ENCODE results near the gene NFATC2. TPM values are rescaled to one million over a fixed set of nuclear protein-coding genes. Genes with fewer than 3 reads are reported as not detected.

The NFATC2 gene
- total RNA-seq, 1 experiment from 2014 or later = not detected

DNA sequence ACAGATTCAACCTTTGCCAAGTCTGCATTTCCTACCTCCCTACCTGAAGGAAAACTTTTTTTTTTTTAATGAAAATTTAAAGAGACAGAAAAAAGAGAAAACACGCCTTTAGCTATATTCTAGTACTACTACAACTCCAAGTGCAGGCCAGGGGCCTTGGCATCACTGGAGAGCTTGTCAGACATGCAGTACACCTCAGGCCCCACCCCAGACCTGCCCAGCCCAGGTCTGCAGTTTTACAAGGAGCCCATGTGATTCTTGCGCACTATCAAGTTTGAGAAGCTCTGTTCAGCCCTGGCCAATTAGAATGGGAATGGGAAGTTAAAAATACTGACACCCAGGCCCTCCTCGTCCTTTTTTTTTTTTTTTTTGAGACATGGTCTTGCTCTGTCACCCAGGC lies 85.0 kb downstream of the NFATC2 start:
- DNase-seq (ENCODE audit: low read depth in 1 of 2, low spot score in 2 of 2) = no peak
- H3K27ac ChIP-seq = no peak overlapping the region
- H3K4me3 ChIP-seq = no peak overlapping the region

DNA sequence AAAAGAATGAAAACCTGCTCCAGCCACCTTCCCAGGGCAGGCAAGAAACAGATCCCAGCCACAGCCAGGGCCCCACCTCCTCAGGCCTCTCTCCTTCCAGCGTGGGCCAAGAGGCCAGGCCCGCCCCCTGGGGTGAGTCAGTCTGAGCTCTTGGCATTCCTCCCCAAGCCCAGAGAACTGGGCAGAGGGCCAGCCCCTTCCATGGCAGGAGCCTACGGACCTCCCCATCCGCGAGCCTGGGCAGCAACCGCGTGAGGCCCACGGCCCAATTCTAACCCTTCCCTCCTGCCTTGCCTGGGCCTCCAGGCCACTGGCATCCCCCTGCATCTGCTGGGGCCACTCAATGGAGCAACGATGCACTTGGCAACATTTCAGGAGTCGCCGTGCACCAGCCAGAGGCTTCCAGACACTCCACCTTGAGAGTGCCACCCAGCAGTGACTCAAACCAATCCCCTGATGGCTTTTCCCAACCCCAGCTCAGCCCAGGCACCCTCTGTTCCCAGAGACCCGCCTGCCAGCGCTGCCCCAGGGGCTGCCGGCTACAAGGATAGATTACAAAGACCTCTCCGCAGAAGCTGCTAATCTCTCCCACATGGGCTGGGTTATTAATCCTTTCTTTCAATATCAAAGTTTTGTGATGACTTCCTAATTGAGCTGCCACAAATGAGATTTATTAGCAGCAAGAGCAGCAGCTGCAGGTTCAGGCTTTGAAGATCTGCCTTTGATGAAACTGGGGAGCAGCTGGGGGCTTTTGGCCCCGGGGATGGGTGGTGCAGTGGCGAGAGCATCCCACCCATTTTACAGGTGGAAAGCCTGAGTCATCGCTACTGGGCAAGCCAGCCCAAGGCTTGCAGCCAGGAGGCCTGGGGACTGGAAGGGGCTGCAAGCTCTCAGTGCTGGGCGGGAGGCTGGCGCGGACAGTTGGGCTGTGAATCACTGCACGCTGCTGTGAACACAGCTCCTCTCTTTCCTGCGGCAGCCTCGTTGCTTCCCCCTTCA lies 85.7 kb downstream of the NFATC2 start:
- peak; percentile 97 for DNase-seq (ENCODE audit: low read depth in 1 of 2, low spot score in 2 of 2)
- no peak overlapping the region for H3K27ac ChIP-seq
- no peaks in the 10 kb centered on the region for H3K36me3 ChIP-seq
- H3K4me1 ChIP-seq (replicated peaks) = peaks cover 13% of the 10 kb centered on the region
- no peak overlapping the region for H3K4me3 ChIP-seq
- no peaks in the 10 kb centered on the region for H3K27me3 ChIP-seq (replicated peaks)
- 0 out of 2 replicates have a peak, but pooled peaks cover 6% of the 10 kb centered on the region for H3K9me3 ChIP-seq (replicated peaks)

More for the DNA sequence above, 85.0 kb downstream of the NFATC2 start:
- Histone ChIP-seq H3K36me3 (no peaks in the 10 kb centered on the region), H3K4me1 (replicated peaks) (peaks cover 14% of the 10 kb centered on the region), H3K27me3 (replicated peaks) (no peaks in the 10 kb centered on the region), H3K9me3 (replicated peaks) (0 out of 2 replicates have a peak, but pooled peaks cover 6% of the 10 kb centered on the region)

DNA sequence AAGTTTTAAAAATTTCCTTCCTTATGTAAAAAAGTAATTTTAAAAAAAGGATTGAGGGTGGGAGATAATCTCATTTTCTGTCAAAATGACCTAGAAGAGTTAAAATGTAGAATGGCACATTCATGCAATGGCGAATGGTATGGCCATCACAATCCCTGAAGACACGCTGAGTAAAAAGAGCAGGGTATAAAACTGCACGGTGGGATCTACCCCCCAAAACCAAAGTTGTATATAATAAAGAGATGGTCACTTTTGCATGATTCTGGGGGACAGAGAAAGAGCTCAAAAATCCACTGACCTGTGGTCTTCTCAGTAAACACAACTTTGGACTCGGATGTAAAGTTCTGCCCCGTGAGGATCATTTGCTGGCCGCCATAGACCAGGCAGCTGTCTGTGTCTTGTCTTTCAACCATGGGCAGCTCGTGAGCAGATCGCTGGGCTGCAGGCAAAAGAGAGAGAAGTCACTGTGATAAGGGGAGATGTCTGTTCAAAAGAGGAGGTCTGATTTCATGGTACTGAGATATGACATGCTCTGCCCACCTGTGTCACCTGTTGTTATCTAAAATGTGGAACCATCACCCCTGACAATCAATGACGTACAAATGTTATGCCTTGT lies 88.2 kb downstream of the NFATC2 start:
- Histone ChIP-seq H3K27me3 (replicated peaks) (no peaks in the 10 kb centered on the region), H3K27ac (no peak overlapping the region)

DNA sequence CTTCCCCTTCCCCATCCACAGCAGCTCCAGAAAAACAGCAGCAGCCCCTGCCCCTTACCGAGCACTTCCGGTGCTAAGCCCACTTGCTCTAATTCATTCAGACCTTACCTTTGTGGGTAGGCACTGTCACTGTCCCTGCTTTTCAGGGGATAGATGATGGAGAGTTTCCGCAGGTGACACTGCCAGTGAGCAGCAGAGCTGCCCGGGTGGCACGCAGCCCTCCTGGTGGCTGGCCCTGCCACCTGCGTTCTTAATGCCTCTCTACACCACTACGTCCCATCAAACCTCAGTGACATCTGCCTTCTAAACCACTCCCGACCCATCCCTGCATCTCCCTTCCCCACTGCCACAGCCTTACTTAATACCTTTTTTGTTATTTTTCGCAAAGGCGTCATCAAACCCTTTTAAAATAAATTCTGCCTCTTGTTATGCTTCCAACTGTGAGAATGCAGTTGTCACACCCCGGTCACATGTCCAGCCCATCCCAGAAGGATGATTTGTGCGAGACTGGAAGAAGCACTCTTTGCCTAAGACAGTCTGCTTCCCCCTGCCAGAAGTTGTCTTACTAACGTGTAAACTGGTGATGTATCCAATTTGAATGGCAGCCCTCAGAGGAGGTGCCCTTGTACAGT lies 89.7 kb downstream of the NFATC2 start:
- Histone ChIP-seq H3K36me3 (no peaks in the 10 kb centered on the region), H3K27ac (no peak overlapping the region), H3K4me3 (no peak overlapping the region), H3K9me3 (replicated peaks) (0 out of 2 replicates have a peak, but pooled peaks cover 6% of the 10 kb centered on the region), H3K27me3 (replicated peaks) (no peaks in the 10 kb centered on the region), H3K4me1 (replicated peaks) (peaks cover 16% of the 10 kb centered on the region)
- DNase-seq (ENCODE audit: low read depth in 1 of 2, low spot score in 2 of 2) = no peak

More for the DNA sequence above, 88.2 kb downstream of the NFATC2 start:
- H3K4me3 ChIP-seq = no peak overlapping the region
- H3K4me1 ChIP-seq (replicated peaks) = peaks cover 13% of the 10 kb centered on the region
- no peaks in the 10 kb centered on the region for H3K36me3 ChIP-seq
- 0 out of 2 replicates have a peak, but pooled peaks cover 6% of the 10 kb centered on the region for H3K9me3 ChIP-seq (replicated peaks)
- DNase-seq (ENCODE audit: low read depth in 1 of 2, low spot score in 2 of 2) = no peak

DNA sequence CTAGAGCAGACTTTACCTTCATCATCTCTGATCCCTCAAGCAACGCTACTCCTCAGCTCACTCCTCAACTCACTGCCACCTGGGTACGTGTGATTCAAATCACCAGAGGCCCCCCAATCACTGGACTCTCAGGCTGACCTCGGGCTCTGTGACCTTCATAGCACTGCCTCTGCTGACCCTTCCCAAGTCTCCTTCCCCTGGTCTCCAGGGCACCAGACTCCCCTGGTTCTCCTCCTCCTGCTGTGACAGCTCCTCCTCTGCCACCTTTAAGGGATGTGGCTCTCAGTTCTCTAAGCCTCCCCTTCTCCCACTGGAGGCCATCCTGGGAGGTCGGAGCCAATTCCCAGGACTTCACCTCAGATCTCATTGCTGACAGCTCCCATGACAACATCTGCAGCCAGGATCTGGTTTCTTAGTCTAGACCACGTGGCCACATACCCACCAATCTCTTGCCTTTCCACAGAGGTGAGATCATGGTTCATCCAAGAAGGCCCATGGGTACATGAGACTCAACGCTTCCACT lies 90.4 kb downstream of the NFATC2 start:
- H3K27ac ChIP-seq = no peak overlapping the region
- peaks cover 21% of the 10 kb centered on the region for H3K4me1 ChIP-seq (replicated peaks)

DNA sequence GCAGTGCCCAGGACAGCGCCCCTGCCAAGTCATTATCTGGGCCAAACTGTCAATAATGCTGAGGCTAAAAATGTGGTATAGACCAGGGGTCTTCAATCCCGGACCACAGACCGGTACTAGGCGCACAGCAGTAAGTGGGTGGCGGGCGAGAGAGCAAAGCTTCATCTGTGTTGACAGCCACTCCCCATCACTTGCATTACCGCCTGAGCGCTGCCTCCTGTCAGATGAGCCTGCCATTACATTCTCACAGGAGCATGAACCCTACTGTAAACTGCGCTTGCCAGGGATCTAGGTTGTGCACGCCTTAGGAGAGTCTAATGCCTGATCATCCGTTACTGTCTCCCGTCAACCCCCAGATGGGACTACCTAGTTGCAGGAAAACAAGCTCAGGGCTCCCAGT lies 91.0 kb downstream of the NFATC2 start:
- Histone ChIP-seq H3K27ac (no peak overlapping the region), H3K9me3 (replicated peaks) (0 out of 2 replicates have a peak, but pooled peaks cover 6% of the 10 kb centered on the region), H3K36me3 (no peaks in the 10 kb centered on the region), H3K4me3 (no peak overlapping the region), H3K27me3 (replicated peaks) (no peaks in the 10 kb centered on the region), H3K4me1 (replicated peaks) (peaks cover 21% of the 10 kb centered on the region)
- no peak for DNase-seq (ENCODE audit: low read depth in 1 of 2, low spot score in 2 of 2)

More for the DNA sequence above, 90.4 kb downstream of the NFATC2 start:
- no peak for DNase-seq (ENCODE audit: low read depth in 1 of 2, low spot score in 2 of 2)
- H3K4me3 ChIP-seq = no peak overlapping the region
- 0 out of 2 replicates have a peak, but pooled peaks cover 6% of the 10 kb centered on the region for H3K9me3 ChIP-seq (replicated peaks)
- no peaks in the 10 kb centered on the region for H3K27me3 ChIP-seq (replicated peaks)
- no peaks in the 10 kb centered on the region for H3K36me3 ChIP-seq

DNA sequence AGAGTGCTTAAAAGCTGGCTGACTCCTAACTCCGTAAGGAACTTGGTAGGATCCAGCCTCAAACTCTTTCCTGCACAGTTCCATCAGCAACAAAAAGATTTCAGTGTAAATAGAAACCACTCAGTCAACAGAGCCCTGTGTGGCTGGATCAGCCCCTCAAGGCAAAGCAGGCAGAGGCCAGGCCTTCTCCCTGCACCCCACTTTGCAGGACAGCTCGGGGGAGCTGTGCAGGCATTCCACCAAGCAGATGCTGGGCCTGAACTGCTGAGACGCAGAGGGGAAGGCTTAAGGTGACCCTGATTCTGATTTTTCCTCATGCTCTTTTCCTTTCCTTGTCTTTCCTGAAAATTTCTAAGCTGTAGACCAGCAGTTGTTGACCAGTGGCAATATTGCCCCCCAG lies 91.5 kb downstream of the NFATC2 start:
- H3K36me3 ChIP-seq = no peaks in the 10 kb centered on the region
- no peak overlapping the region for H3K27ac ChIP-seq
- DNase-seq (ENCODE audit: low read depth in 1 of 2, low spot score in 2 of 2) = no peak
- H3K4me3 ChIP-seq = no peak overlapping the region
- H3K4me1 ChIP-seq (replicated peaks) = peaks cover 21% of the 10 kb centered on the region
- H3K9me3 ChIP-seq (replicated peaks) = 0 out of 2 replicates have a peak, but pooled peaks cover 6% of the 10 kb centered on the region
- no peaks in the 10 kb centered on the region for H3K27me3 ChIP-seq (replicated peaks)

DNA sequence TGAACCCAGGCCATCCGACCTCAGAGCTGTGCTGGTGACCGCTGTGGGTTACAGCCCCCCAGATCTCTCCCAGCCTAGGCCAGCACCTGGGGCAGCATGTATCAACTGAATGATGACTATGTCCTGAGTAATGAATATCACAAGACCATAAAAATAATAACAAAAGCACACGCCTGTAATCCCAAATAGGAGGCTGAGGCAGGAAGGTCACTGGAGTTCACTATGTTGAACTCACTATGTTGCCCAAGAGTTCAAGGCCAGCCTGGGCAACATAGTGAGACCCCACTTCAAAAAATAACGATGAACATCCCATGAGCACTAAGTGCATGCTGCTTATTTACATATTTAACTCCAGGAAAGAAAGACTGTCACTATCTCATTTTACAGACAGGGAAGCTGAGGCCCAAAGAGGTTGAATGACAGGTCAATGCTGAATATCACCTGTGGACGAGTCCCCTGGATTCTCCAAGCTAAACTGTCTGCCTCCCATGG lies 92.3 kb downstream of the NFATC2 start:
- Histone ChIP-seq H3K27ac (no peak overlapping the region), H3K36me3 (no peaks in the 10 kb centered on the region)

DNA sequence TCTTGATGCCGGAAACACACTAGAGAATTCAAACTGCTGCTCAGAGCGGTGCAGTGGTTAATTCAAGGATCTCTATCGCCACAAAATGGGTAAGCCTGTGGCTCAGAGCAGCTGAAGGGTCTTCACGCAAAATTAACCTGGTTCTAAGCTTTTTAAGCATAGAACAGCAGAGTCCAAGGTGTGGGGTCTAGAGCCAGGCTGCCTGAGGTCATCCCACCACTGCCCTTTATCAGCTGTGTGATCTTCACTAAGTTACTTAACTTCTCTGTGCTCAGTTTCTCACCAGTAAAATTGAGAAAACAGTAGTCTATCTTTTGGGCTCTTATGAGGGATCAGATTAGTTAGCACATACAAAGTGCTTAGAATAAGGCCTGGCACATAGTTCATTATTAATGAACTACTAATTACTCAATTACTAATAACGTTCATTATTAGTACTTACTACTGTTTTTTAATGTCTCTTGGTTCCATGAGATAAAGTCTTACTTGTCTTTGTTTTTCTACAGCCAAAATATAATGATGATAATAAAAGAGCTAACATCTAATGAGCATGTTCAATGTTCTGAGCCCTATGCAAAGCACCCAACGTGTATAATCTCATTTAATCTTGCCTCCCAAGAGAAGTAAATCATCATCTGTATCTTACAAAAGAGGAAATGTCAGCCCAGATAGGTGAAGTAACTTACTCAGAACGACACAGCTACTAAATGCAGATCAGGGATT lies 92.9 kb downstream of the NFATC2 start:
- DNase-seq (ENCODE audit: low read depth in 1 of 2, low spot score in 2 of 2) = no peak
- Histone ChIP-seq H3K27ac (no peak overlapping the region), H3K27me3 (replicated peaks) (no peaks in the 10 kb centered on the region)

More for the DNA sequence above, 92.3 kb downstream of the NFATC2 start:
- Histone ChIP-seq H3K4me1 (replicated peaks) (peaks cover 25% of the 10 kb centered on the region), H3K9me3 (replicated peaks) (0 out of 2 replicates have a peak, but pooled peaks cover 6% of the 10 kb centered on the region), H3K27me3 (replicated peaks) (no peaks in the 10 kb centered on the region), H3K4me3 (no peak overlapping the region)
- DNase-seq (ENCODE audit: low read depth in 1 of 2, low spot score in 2 of 2) = no peak

DNA sequence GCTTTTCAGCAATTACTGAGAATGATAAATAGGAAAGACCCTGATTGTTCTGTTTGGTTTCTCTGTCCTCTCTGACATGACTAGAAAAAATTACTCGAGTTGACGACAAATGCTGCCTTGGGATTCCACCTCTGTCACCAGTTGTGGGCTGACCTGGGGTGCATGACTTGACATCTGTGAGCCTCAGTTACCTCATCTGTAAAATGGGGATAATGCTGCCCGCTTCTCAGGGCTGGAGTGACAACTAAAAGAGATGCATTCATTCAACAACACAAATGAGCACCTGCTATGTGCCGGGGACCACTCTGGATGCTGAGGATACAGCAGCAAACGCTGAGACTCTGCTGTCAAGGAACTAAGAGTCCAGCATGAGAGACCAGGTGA lies 94.8 kb downstream of the NFATC2 start:
- Histone ChIP-seq H3K27me3 (replicated peaks) (no peaks in the 10 kb centered on the region), H3K4me1 (replicated peaks) (peaks cover 25% of the 10 kb centered on the region), H3K27ac (peak overlapping the region; percentile 82), H3K9me3 (replicated peaks) (no peaks in the 10 kb centered on the region), H3K4me3 (no peak overlapping the region), H3K36me3 (no peaks in the 10 kb centered on the region)
- DNase-seq (ENCODE audit: low read depth in 1 of 2, low spot score in 2 of 2) = no peak

More for the DNA sequence above, 92.9 kb downstream of the NFATC2 start:
- no peak overlapping the region for H3K4me3 ChIP-seq
- peaks cover 25% of the 10 kb centered on the region for H3K4me1 ChIP-seq (replicated peaks)
- H3K36me3 ChIP-seq = no peaks in the 10 kb centered on the region
- 0 out of 2 replicates have a peak, but pooled peaks cover 5% of the 10 kb centered on the region for H3K9me3 ChIP-seq (replicated peaks)

DNA sequence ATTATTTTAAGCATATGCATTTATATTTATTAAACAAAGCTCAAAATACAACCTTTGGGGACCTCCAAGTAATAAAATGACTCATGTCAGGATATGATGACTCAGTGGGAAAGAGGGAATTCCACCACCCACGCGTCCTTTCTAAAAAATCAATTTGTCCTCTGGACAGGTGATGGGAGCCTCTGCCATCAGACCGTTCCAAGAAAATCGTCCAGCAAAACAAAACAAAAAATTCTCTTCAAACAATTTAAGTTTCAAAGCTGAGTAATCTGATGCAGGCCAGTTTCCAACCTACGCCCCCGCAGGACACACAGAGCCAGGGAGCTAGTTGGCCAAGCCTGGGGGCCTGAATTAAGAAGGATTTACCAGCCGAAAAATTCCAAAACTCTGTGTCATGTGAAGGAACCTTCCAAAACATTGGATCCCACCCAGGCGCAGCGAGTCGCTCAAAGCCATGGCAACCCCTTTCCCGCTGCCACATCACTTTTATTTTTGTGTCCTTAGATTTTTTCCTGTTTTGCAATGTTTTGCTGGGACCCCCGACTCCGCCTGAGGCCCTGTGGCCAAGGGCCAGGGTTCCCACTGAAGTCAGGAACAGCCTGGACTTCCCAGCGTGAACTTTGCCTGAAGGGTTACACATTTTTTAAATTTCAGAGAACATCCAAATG lies 95.3 kb downstream of the NFATC2 start:
- Histone ChIP-seq H3K27me3 (replicated peaks) (no peaks in the 10 kb centered on the region), H3K9me3 (replicated peaks) (no peaks in the 10 kb centered on the region), H3K4me3 (no peak overlapping the region), H3K36me3 (no peaks in the 10 kb centered on the region), H3K4me1 (replicated peaks) (peaks cover 25% of the 10 kb centered on the region), H3K27ac (peak overlapping the region; percentile 82)
- DNase-seq (ENCODE audit: low read depth in 1 of 2, low spot score in 2 of 2) = peak; percentile 93 to 96

DNA sequence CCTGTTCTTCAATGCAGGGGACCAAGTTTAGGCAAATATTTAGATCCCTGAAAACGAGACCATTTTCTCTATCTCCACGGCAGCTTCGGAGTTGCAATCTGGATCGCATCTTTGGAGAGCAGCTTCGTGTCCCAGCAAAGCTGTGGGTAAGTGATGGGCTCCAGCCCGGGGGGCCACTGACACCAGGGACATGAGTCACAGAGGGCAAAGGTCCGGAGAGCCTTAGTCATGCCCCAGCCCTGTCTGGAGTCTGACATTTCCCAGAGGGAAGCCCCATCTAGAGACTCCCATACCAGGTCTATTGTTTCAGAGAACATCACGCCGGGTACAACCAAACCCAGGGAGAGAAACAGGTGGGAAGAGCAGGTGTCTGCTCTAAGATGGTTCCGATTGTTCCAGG lies 95.9 kb downstream of the NFATC2 start:
- Histone ChIP-seq H3K36me3 (no peaks in the 10 kb centered on the region), H3K4me3 (no peak overlapping the region)
- peak; percentile 91 to 93 for DNase-seq (ENCODE audit: low read depth in 1 of 2, low spot score in 2 of 2)

More for the DNA sequence above, 95.9 kb downstream of the NFATC2 start:
- H3K9me3 ChIP-seq (replicated peaks) = no peaks in the 10 kb centered on the region
- H3K27ac ChIP-seq = peak overlapping the region; percentile 82
- no peaks in the 10 kb centered on the region for H3K27me3 ChIP-seq (replicated peaks)
- H3K4me1 ChIP-seq (replicated peaks) = peaks cover 25% of the 10 kb centered on the region
